ENCODE results near the gene BAZ2A. TPM values are rescaled to one million over a fixed set of nuclear protein-coding genes. Genes with fewer than 3 reads are reported as not detected.

BAZ2A gene
- polyA plus RNA-seq, 1 donor: 41.3 TPM

DNA sequence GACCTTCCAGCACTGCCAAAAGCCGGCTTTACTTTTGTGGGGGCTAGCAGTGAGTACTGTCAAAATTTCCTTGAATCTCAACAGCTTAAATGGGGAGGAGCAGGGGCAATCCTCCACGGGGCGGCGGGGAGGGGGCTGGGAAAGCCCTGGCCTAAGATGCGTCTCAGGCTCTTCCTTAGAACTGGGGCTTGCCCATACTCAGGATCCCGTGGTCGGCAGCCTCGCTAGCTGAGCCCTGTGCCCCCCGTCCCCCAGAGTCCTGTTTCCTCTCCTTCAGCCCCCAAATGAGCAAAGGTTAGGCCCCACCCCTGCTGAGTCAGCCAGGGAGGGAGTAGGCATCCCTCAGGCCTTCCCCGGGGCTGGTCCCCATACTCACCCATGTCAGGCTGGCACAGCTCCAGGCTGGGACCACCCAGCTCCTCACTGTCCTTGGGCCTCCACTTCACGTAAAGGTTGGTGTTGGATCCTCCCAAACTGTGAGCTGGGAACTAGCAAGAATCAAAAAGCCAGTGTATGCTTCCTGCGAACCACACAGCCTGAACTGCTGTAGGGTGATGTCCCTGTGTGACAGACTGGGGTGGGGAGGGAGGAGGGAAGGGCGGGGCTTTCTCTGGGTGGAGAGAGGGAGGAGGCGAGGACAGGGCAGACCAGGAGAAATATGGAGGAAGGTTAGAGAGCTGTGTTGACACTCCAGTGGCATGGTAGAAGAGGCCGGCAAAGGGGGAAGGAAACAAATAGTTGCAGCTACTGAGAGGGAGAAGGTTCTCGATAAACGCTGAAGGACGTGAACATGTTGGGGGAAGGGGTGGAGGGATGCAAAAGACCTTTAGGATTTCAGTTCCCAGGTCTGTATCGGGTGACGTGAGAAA is 5.9 kb upstream of the BAZ2A start:
- peak; percentile 78 for DNase-seq (ENCODE audit: low read depth)

DNA sequence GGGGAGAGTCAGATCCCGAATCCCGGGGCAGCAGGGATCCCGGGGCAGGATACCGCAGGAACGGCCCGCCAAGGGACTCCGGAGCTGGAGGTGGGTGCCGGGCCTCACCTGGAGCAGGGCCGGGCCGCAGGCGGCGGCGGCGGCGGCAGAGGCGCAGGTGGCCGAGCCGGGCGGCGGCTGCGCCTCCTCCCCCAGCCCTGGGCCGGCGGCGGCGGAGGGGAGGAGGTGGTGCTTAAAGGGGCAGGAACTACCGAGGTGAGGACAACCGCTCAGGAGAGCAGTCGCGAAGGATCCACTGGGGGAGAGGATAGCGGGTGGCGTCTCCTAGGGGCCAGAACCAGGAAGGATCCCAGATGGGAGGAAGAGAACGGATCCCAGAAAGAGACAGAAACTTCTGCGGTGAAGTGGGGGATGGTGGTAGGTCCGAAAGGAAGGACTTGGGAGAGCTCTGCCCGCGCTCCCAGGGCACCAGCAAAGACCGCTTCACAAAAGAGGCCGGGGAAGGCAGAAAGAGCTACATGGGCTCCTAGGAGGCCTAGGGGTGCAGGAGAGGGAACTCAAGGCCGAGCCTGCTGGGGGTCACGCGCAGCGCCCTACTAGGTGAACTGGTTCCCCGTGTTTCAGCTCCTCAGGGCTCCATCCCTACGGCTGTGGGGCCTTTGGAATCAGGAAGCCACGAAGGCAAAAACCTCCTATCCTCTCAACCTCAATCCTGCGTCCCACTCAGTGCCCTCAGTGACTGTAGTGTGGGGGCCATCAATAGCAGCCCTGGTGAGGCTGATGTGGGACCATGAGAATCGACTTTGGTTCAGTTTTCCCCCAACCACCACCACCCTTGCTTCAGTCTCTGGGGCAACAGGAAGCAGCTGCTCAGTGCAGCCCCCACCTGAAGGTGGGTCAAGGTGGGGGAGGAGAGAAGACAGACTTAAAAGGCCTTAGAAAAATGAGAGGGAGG is 5.0 kb upstream of the BAZ2A start:
- no peak for DNase-seq (ENCODE audit: low read depth)

DNA sequence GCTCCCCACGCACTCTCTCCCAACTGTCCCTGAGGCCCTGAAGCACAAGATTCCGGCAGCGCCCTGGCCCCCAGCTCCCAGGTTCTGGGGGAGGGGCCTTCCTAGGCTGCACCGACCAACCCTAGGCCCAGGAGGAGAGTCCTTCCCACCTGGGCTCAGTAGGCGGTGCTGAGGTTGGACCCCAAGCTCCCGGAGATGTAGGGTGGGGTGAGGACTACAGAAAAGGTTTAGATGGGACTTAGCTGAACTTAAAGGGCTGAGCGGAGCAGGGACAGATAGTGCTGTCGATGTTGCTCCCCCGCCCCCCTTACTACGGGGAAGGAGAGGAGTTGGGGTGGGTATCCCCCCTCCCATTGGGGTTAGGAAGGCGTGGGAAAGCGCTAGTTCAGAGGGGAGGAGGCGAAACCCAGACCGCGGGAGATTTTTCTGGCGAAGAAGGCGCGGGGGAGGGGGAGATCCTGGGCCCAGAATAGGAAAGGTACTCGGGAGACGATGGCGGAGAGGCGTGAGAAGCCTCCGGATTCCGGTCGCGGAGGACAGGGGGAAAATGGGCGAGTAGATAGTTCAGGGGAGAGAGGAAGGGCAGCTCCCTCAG is 4.2 kb upstream of the BAZ2A start:
- no peak for DNase-seq (ENCODE audit: low read depth)

DNA sequence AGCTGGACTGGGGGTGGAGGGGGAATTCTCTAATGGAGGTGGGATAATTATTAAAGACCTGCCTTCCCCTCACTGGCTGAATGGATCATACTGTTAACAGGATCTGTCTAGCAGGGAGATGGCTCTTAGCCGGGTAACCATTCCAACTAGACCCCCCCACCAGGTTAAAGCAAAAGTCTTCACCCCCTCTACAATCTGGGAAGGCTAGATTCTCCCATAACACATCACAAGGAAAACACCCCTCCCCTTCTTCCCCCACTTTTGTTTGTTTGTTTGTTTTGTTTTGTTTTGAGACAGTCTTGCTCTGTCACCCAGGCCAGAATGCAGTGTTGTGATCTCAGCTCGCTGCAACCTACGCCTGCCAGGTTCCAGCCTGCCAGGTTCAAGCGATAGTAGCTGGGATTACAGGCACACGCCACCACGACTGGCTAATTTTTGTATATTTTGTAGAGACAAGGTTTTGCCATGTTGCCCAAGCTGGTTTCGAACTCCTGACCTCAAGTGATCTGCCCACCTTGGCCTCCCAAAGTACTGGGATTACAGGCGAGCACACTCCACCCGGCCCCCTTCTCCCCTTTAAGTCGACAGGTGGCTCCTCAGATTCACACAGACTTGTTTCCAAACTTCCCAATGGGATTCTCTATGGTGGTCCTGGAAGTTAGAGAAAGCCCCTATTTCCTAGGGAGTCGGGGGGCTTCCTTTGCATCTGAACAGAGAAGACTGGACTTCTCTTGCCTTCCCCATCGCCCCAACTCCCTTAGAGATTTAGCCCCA is 3.5 kb upstream of the BAZ2A start:
- DNase-seq (ENCODE audit: low read depth): no peak

DNA sequence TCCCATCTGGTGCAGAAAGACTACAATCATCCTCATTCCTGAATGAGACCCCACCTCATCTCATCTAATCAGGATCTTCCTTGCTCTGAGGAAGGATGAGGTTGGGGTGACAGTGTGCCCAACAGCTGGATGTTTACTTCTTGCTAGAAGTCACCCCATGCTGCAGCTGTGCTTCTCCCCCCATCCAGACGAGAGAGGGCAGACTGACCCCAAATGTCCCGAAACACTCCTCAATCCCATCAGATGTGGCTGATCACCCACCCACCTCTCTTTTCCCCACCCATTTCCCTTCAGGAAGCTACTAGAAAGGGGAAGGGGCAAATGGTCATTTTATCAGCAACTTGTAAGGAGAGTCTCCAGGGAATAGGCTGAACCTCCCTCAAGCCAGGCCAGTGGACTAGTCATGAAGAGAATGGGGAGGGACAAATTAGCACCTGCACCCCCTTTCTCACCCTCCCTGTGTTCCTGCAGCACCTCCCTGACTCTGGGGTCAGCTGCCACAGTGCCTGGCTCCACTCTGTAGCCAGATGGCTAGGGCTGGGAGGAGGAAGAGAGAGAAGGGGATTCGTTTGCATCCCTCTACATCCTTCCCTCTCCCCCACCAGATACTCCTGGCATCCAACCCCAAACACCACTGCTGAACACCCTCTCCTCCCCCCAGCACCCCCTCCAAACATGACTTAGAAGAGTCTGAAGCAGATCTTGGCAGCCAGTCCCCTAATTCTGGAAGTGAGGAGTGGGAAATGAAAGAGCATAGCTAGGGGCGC is 2.8 kb upstream of the BAZ2A start:
- no peak for DNase-seq (ENCODE audit: low read depth)

DNA sequence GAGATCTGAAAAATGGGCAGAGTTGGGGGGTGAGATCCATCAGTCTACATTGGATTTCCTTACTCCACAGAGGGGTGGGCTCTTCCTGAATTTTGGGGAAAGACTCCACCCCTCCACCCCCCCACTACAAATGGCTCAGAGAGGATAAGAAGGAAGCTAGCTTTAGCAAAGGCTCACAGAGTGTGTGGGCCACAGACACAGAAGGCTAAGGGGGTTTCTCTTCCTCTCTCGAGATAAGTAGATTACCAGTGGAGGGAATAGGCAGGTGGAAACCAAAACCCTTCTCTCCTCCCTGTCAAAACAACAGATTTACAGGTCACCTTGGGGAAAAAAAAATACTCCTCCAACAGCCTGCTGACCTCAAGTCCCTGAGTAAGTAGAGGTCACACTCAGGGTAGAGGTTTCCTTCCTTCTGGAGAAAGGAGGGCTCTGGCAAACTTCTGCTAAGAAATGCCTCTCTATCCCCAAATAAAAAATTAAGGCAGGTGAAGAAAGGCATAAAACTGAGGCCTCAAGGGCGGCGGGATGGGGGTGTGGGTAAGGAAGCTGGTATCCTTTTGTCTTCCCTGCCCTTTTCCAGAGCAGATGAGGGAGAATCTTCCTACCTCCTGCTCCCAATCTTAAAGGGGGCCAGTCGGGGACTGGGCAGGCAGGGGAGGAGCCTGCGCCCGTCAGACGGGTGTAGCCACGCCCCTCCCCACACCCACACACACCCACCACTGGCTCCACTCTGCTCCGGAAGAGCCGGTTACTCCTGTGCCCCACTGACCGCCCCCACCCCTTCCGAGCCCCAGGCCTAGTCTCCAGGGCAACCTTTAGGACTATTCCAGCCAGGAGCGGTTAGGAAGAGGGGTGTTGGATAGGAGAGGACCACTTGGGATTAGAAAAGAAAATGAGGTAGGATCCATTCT is 1.9 kb upstream of the BAZ2A start:
- no peak for DNase-seq (ENCODE audit: low read depth)

DNA sequence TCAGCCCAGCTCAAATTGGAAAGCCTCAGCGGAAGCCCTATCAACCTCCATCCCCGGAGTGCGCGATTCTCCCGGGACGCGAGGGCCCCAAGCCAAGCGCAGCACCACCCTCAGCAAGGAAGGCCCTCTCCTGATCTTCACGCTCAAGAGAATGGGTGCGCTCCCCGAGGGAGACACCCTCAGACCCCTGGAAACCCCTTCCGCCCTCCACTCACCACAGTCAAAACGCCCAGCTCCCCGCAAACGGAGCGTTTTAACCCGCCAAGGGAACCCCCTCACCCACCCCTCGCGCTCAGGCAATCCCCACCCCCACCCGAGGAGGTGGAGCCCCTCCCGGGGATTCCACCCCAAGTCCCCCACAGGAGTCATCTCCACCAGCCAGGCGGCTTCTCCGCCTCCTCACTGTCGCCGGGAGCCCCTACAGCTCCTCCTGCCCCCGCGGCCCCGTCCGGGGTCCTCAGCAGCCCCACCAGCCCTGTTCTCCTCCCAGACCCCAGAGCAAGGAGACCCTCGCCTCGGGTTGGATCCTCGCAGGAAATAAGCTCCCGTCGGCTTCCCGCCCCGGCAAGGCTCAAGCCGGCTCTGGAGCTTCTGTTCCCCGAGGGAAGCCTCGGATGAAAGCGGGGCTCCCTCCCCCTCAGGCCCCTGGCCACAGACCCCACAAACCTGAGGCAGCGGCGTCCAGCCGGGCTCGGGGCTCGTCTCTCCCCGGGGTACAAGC is 507 bp downstream of the BAZ2A start:
- no peak for DNase-seq (ENCODE audit: low read depth)

DNA sequence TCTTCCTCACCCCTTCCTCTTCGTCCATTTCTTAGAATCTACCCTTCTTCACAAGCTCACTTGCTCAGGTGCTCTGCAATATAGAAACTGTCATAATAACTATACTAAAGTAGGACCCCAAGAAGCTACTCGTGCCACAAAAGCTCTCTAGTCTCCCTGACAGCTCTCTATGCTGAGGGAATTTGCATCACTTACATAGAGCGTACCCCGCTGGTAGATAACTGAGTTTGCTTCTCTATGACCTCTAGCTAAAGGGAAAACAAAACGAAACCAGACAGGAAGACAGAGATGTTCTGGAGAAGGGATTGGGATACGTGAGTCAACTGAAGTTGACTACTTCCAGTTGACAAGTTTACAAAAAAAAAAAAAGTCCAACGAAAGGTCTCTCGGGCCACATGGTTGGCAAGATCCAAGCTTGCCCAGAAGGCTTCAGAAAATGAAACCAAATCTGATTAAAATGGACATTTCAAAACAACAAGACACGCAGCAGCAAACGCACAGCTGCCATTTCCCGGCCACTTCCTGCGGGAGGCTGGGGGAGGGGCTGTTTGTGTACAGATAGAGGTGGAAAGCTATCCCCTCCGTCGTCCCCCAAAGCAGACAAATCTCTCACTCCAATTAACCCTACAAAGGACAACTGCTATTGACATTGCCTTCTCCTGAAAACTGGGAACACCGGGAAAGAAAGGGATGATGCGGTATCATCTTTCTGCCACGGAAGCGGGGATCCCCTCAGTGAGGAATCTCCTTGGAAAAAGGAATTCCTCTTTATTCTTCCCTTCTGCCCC is 1.3 kb downstream of the BAZ2A start:
- no peak for DNase-seq (ENCODE audit: low read depth)

DNA sequence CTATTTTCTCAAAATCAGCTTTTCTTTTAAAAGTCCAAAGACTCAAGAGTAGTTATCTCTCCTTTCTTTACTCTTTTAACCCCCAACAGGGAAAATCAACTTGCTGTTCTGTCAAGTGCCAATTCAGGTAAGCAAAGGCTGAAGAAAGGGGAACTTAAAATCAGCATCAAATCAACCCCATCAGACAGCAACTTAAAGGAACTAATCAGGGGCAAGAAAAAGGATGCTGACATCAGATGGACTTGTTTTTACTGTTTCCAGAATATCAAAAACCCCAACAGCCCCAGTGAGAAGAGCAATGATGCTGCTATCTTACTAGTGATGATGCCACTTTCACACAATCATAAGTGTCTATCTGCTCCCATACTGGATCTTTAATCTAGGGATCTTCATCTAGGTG is 3.4 kb downstream of the BAZ2A start:
- no peak for DNase-seq (ENCODE audit: low read depth)

DNA sequence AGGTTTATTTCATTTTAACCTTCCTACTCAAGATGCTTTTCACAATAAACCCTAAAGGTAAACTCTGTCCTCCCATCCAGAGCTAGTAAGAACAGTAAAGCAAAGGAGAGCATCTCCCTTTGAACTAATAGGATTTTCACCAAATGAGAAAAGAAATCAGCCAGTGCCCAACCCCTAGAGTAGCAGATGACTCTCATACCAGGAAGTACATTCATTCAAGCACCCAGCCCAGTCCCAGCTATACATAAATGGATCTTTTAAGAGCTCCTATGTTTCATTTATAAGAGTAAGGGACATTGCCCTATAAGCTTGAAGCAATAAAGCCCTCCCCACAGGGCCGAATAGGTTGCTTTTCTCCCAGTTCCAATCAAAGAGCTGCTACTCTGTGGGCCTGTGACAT is 7.6 kb downstream of the BAZ2A start:
- DNase-seq (ENCODE audit: low read depth): no peak

DNA sequence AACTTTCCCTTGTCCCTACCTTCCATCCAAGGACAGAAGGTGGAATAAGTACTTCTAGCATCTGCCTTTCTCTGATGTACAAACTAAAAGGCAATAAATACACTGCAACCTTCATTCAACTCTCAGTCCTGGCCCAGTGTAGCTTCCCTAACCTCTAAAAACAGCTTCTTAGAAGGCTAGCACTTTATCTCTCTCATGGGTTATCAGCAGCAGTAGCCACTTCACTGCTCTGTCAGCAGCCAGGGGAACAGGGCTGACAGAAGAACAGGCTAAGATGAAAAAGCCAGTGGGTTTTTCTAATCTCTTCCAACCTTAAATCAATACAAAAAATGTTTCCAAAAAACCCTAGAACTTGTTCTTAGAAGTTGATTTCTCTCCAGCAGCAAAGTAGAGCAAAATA is 13.2 kb downstream of the BAZ2A start:
- no peak for DNase-seq (ENCODE audit: low read depth)

DNA sequence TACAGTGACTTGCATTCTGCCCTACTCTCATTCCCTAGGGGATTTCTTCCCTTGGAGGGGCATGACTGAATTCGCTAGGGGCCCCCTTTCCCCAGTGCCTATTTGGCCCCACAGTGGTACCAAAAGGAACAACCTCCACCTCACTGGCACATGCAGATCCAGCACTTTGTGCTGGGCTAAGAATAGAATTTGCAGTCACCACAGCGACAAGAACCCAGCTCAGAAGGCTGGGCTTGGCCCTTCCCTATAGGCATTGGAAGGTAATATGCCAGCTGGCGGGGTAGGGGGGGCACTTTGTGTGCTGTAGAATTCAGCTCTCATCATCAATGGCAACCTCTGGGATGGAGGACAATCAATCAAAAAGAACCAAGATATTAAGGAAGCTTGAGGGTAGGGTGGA is 13.9 kb downstream of the BAZ2A start:
- DNase-seq (ENCODE audit: low read depth): no peak

DNA sequence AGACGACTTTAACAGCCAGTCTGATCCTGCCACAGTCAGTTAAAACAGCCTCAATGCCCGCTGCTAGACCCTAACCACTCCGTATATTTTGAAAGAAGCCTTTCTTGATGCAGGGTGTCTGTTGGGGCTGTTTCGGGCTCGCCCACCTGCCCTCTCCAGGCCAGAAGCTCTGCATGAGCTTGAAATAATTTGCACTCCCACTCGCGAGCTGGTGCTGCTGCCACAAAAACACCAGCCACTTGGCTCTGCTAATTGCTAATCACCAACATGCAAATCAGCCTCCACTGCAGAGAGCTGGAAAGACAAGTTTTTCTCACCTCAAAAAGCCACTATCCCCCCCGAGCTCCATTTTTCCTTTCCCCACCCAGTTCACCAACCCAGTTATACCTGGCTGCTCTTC is 15.5 kb downstream of the BAZ2A start:
- DNase-seq (ENCODE audit: low read depth): no peak

DNA sequence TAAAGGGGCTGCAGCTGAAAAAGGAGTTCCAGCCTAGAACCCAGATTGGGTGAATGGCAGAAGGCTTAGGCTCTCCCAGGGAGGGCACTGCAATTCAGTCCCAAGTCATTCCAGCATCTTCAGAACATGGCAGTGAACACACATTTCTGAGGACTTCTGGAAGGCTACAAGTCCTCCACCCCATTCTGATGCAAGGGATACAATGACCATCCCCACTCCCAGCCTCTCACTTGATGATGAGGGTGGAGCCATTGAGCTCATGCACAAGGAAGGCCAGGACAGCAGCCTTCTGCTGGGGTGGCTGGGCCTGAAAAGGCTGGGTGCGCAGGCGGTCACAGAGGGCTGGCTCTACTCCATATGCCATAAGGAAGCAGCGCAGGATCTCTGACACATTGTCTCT is 25.8 kb downstream of the BAZ2A start:
- no peak for DNase-seq (ENCODE audit: low read depth)

DNA sequence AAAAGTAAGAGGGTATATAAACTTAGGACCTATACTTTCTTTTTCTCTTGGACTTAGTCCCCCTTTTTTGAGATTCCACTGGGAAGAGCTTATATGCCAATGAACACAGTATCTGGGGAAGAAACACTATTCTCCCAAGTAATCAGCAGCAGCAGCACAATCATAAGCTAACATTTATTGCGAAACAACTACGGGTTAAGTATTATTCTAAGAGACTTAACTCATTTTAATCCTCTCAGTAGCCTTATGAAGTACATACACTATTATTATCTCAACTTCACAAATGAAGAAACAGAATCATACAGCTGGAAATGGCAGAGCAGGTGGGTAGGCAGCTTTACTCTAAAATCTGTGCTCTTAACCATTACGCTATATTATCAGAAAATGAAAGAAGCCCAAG is 27.9 kb downstream of the BAZ2A start:
- DNase-seq (ENCODE audit: low read depth): no peak

DNA sequence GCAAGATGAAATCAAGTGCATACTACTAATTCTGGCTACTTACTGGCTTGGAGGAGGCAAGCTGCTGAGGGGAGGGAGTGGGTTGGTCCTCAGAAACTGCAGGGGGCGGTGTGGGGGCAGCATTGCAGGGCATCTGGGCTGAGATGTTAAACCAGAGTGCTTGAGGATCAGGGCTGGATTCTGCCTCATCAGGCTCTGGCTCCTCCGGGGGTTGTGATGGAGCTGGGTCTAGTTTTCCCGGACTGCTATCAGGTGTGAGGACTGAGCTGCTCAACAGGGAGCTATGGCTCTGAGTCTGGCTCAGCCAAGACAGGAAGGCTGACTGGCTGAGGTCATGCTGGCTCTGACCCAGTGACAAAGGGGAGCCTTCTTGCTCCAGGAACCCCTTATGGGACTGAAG is 28.6 kb downstream of the BAZ2A start:
- DNase-seq (ENCODE audit: low read depth): no peak

DNA sequence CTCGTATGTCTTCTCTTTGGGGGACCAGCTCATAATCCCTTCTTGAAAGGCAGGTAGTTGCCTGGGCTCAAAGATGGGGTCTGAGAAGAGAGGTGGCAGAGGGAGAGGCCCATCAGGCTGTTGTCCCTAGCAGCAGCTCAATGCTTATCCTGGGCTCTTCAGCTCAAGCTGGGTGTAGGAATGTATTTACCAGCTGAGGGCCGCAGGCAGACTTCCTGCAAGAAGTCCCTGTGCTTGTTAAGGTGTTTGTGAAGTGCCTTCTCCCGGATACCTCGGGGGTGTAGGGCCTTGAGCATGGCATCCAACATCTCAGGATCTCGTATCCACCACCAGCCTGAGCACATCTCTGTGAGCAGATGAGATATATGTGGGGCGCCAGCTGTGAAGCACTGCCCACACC is 29.4 kb downstream of the BAZ2A start:
- no peak for DNase-seq (ENCODE audit: low read depth)

DNA sequence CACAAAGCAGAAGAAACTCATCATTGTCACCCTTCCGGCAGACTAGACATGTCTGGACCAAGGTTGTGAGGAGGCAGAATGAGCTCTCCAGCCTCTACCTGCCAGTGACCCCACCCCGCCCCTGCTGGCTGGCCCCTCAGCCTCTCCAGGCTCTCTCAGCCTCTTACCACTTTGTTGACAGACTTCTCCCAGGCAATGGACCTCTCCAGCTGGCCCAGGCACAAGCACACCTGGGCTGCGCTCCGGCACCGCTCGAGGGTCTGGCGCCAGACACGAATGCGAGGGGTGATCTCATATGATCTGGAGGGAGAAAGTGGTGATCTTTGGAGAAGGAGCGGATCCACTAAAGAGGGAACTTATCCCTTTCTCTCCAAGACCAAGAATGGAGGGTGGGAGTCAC is 30.3 kb downstream of the BAZ2A start:
- no peak for DNase-seq (ENCODE audit: low read depth)
